ENCODE measurements around the gene OPHN1.
"Not testable (repeated sequence)": the region's sequence is repeated elsewhere in the genome, so short reads cannot be mapped to it uniquely, and the experiment has no call there.

Gene OPHN1

GRCh38 chrX:68345025-68345424, 88.3 kb downstream of the OPHN1 start:
- no peak overlapping the region for H3K27ac ChIP-seq
- TF ChIP-seq, protein P1, sequence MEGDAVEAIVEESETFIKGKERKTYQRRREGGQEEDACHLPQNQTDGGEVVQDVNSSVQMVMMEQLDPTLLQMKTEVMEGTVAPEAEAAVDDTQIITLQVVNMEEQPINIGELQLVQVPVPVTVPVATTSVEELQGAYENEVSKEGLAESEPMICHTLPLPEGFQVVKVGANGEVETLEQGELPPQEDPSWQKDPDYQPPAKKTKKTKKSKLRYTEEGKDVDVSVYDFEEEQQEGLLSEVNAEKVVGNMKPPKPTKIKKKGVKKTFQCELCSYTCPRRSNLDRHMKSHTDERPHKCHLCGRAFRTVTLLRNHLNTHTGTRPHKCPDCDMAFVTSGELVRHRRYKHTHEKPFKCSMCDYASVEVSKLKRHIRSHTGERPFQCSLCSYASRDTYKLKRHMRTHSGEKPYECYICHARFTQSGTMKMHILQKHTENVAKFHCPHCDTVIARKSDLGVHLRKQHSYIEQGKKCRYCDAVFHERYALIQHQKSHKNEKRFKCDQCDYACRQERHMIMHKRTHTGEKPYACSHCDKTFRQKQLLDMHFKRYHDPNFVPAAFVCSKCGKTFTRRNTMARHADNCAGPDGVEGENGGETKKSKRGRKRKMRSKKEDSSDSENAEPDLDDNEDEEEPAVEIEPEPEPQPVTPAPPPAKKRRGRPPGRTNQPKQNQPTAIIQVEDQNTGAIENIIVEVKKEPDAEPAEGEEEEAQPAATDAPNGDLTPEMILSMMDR (conservative IDR thresholded peaks at IDR 0.05), result no peak
- TF ChIP-seq ZFX (IDR thresholded peaks at IDR 0.05), result no peak

DNA sequence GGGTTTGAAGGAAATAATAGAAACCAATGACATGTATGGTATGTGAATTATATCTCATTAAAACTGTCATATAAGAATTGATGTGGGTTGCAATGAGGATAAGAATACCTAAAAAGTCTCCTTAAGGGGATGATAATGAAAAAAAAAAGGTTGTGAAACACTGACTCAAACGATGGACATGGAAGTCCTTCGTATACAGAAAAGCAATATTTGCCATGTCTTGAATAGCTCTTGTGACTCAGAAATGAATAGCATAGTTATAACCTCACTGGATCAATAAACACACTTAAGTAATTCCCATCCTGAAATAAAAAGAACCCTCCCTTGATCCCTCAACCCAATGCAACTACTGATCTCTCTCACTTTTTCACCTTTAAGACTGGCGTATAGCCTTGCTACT, 89.7 kb downstream of the OPHN1 start:
- no peak overlapping the region for H3K27ac ChIP-seq
- no peak for TF ChIP-seq ZFX (IDR thresholded peaks at IDR 0.05)
- TF ChIP-seq, protein P1 (conservative IDR thresholded peaks at IDR 0.05), result no peak

GRCh38 chrX:68332201-68332731, 101.0 kb downstream of the OPHN1 start:
- no peak for TF ChIP-seq ZFX (IDR thresholded peaks at IDR 0.05)
- TF ChIP-seq, protein P1 (conservative IDR thresholded peaks at IDR 0.05), result no peak
- H3K27ac ChIP-seq, result no peak overlapping the region

DNA sequence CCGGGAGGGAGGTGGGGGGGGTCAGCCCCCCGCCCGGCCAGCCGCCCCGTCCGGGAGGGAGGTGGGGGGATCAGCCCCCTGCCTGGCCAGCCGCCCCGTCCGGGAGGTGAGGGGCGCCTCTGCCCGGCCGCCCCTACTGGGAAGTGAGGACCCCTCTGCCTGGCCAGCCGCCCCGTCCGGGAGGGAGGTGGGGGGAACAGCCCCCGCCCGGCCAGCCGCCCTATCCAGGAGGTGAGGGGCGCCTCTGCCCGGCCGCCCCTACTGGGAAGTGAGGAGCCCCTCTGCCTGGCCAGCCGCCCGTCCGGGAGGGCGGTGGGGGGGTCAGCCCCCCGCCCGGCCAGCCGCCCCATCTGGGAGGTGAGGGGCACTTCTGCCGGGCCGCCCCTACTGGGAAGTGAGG, 106.5 kb downstream of the OPHN1 start:
- H3K27ac ChIP-seq, result not testable (repeated sequence)

DNA sequence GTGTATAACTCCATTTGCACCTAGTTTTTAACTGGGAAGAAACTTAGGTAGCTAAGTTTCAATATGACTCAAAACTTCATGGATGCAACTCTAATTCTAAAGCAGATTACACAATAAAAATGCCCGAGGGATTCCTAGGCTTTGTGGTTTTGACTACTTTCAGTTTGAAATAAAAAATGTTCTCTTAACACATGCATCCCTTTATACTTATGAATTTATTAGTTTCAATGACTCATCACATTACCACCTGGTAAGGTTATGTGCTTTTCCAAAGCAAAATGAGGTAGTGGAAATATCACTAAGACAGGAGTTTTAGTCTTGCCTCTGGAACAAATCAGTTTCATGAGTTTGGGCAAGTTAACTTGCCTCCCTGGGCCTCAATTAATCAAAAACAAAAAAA, 125.5 kb downstream of the OPHN1 start:
- TF ChIP-seq ZFX (IDR thresholded peaks at IDR 0.05), result no peak
- TF ChIP-seq, protein P1 (conservative IDR thresholded peaks at IDR 0.05), result no peak
- no peak overlapping the region for H3K27ac ChIP-seq

DNA sequence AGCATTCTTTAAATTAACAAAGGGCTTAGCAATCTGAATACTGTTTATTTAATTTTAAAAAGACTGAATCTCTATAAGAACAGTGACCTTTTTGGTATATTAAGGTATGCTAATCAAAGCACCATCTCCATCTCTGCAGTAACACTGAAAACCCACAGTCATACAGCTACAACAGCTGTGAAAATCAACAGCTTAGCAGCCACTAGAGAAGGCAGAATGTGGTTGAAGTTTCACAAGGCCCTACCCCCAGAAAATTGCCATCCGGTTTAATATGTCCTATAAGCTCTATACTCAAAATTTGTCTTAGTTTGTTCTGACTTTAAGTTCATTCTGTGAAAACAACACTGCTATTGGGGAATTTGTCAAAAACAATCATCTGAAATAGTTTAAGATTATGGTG, 128.7 kb downstream of the OPHN1 start:
- TF ChIP-seq, protein P1 (conservative IDR thresholded peaks at IDR 0.05), result no peak
- TF ChIP-seq ZFX (IDR thresholded peaks at IDR 0.05), result no peak
- H3K27ac ChIP-seq, result no peak overlapping the region

DNA sequence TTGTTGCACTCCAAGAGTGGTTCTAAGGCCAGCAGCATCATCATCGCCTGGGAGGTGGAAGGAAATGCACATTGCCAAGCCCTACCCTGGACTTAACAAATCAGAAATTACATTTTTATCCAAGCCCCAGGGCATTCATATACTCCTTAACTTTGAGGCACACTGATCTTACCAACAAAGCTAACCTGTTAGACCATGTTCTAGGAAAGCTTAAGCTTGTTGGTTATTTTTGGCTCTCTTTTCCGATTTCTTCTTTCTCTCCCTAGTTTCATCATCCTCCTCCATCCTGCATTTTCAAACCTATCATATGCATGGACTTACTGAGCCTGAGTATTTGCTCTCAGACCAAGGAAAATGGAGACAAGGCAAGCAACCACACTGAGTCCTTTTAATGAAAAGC, 133.4 kb downstream of the OPHN1 start:
- TF ChIP-seq, protein P1 (conservative IDR thresholded peaks at IDR 0.05), result no peak
- TF ChIP-seq ZFX (IDR thresholded peaks at IDR 0.05), result no peak

GRCh38 chrX:68292471-68292870, 140.8 kb downstream of the OPHN1 start:
- no peak overlapping the region for H3K27ac ChIP-seq
- TF ChIP-seq, protein P1 (conservative IDR thresholded peaks at IDR 0.05), result no peak
- TF ChIP-seq ZFX (IDR thresholded peaks at IDR 0.05), result no peak

More for the DNA sequence above, 133.4 kb downstream of the OPHN1 start:
- no peak overlapping the region for H3K27ac ChIP-seq

All from C4-2B (cell line).